Muscle layer of duodenum (tissue), 2 donors: ENCODE results near the gene CHD6.

Source experiments
- H3K27ac ChIP-seq: one replicate; pipeline ENCODE4 v1.7.0; 2013; ENCODE audit warnings: mild to moderate bottlenecking, low read length
- H3K27me3 ChIP-seq: one replicate; pipeline ENCODE4 v1.7.0; 2013; ENCODE audit warnings: low read depth, mild to moderate bottlenecking, control low read depth, low read length
- H3K36me3 ChIP-seq, 2 donors: one replicate each; pipeline ENCODE4 v1.7.0; 2013; ENCODE audit warnings: low read length in 2 of 2, control low read depth in 1 of 2, mild to moderate bottlenecking in 1 of 2; ENCODE audit not compliant: insufficient read depth in 2 of 2, control insufficient read depth in 1 of 2
- H3K4me1 ChIP-seq, 2 donors: one replicate each; pipeline ENCODE4 v1.7.0; 2013; ENCODE audit warnings: low read length in 2 of 2, mild to moderate bottlenecking in 2 of 2, control low read depth in 1 of 2, moderate library complexity in 1 of 2; ENCODE audit not compliant: insufficient read depth in 2 of 2, control insufficient read depth in 1 of 2
- H3K4me3 ChIP-seq, 2 donors: one replicate each; pipeline ENCODE4 v1.7.0; 2013; ENCODE audit warnings: low read length in 2 of 2, low read depth in 1 of 2, mild to moderate bottlenecking in 1 of 2
- H3K9me3 ChIP-seq, 2 donors: one replicate each; pipeline ENCODE4 v1.7.0; 2013; ENCODE audit warnings: low read length in 2 of 2, control low read depth in 1 of 2, mild to moderate bottlenecking in 1 of 2; ENCODE audit not compliant: control insufficient read depth in 1 of 2
- donor health status: healthy.

CHD6 gene

DNA sequence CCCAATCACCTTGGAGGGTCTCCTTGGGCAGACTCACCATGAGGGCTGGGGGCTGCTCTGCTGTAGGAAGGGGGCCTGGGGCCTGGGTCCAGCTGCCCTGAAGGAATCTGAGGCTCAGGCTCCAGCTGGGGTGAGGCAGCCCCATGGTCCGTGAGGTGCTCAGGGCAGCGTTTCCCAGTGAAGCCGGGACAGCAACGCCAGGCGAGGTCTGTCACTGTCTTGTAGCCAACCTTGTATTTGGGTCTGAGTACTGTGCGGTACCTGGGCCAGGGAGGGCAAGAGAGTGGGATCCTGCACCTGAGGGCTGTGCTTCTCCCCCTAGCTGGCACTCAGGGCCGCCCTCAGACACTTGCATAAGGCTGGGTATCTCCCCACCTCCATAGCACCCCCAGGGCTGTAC is 254.6 kb downstream of the CHD6 start:
- Histone ChIP-seq H3K36me3 (peaks cover 0 to 2% of the 10 kb centered on the region in 2 donors), H3K27me3 (peaks cover 14% of the 10 kb centered on the region), H3K9me3 (no peaks in the 10 kb centered on the region), H3K27ac (no peak overlapping the region), H3K4me1 (peaks cover 0 to 13% of the 10 kb centered on the region in 2 donors), H3K4me3 (no peak overlapping the region)

DNA sequence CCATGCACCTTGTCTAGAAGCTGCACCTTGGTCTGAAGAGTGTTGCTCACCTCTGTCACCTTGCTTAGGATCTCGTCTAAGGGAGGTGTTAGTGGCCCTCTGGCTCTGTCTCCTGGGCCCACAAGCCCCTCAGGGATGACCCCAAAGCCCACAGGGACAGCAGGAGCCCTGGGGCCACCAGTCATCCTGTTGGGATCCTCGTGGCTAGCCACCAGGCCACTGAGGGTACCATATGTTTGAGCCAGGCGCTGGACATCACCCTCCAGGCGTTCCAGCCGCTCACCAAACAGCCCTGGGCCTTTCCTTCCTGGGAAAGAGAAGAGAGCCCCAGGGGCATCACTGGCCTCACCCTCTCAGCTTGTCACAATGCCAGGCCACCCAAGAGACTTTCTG is 255.4 kb downstream of the CHD6 start:
- no peak overlapping the region for H3K4me3 ChIP-seq
- peaks cover 0 to 13% of the 10 kb centered on the region in 2 donors for H3K4me1 ChIP-seq

DNA sequence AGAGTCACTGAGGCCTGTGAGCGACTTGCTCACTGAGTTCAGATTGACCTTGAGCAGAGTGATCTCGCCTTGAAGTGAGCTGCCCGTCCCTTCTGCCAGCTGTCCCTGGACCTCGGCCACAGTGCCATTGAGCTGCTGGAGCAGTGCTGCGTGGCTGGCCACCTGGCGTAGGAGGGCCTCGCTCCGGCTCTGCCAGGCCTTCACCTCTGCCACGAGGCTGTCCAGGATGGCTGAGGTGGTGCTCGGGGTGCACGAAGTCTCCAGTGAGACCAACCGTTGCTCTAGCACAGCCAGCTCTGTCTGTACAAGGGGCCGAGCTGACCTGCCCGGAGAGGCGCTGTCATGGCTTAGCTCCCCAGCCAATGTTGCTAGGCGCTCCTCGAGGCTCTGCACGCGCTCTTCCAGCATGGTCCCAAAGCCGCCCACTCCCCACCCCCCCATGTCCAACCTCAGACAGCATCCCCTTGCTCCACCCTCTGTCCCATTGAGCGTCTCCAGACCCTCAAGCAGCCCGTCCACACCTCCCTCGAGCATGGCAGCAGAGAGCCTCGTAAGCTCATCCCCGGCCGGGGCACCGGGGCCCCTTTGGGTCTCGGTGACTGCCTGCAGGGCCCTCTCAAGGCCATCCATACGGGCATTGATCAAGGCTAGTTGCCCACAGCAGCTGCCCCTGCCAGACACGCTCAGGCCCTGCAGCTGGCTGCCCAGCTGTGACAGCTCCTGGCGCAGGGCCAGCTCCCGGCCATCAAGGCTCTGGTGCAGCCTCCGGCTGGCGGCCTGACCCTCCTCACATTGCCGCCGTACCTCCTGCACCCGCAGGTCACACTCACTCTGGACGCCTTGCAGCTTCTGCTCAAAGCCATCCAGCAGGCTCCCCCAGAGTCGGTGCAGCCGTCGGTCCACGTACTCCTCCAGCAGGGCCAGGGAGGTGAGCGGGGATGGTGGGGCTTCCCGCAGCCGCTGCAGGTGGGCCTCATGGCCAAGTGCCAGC is 256.1 kb downstream of the CHD6 start:
- H3K4me1 ChIP-seq: peaks cover 0 to 11% of the 10 kb centered on the region in 2 donors
- peaks cover 0 to 12% of the 10 kb centered on the region in 2 donors for H3K36me3 ChIP-seq
- H3K27me3 ChIP-seq: peaks cover 14% of the 10 kb centered on the region
- H3K9me3 ChIP-seq: no peaks in the 10 kb centered on the region
- H3K27ac ChIP-seq: no peak overlapping the region
- no peak overlapping the region for H3K4me3 ChIP-seq

More for the DNA sequence above, 255.4 kb downstream of the CHD6 start:
- no peak overlapping the region for H3K27ac ChIP-seq
- H3K36me3 ChIP-seq: peaks cover 0 to 11% of the 10 kb centered on the region in 2 donors
- peaks cover 14% of the 10 kb centered on the region for H3K27me3 ChIP-seq
- H3K9me3 ChIP-seq: no peaks in the 10 kb centered on the region

DNA sequence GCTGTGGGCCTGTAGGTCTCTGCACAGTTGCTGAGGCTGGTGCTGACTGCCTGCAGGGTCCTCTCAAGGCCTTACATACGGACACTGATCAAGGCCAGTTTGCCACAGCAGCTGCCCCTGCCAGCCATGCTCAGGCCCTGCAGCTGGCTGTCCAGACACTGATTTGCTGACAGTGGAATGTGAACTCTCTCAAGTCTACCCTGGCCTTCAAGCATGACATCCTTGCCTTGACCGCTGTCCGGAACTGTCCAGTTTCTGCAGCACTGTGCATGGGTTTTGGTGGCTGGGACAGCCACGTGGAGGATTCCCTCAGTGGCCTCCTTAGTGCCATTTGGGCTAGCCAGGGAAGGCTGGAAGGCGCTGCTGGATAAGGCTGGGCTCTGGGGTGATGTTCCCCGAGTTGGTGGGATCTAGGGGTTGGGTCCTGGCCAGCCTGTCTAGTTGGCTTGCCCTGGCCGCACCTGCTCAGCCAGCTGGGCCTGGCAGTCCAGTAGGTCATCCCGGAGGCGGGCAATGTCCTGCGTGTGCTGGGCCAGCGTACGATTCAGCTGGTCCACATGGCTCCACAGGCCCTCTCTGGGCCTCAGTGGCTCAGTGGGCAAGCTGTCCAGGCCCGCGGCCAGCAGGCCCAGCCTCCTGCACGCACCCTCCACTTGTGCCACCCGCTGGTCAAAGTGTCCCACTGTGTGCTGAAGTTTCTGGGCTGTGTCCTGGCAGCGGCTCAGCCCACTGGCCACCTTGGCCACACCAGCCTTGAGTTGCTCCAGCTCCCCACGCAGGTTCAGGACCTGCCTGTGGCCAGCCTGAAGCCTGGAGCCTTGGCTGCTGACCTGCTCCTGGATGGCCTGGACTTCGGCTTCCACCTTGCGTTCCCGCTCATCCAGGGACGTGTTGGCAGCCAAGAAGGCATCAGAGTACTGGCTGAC is 257.1 kb downstream of the CHD6 start:
- no peak overlapping the region for H3K27ac ChIP-seq
- H3K4me1 ChIP-seq: peaks cover 0 to 7% of the 10 kb centered on the region in 2 donors
- peaks cover 14% of the 10 kb centered on the region for H3K27me3 ChIP-seq
- H3K9me3 ChIP-seq: no peaks in the 10 kb centered on the region
- peaks cover 0 to 17% of the 10 kb centered on the region in 2 donors for H3K36me3 ChIP-seq
- H3K4me3 ChIP-seq: no peak overlapping the region

DNA sequence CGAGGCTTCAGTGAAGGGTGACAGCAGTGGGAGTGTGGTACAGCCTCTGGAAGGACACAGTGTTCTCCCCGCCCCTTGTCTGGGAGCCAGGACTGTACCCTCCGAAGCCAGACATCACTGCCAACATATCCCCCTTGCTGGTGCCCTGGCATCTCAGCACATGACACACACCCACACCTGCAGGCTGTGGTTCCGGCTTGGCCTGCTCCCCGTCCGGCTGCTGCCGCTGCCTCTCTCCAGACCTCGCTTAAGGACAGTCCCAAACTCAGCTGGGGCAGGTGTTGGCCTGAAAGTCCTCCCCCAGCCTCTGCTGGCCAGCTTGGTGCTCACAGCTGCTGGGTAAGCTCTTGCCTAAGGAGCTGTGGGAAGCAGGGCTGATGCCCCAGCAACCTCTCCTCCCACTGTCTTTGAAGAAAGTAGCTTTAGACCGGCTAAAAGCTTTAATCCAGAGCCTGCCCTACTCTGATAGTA is 258.6 kb downstream of the CHD6 start:
- no peaks in the 10 kb centered on the region for H3K9me3 ChIP-seq
- no peak overlapping the region for H3K4me3 ChIP-seq
- no peak overlapping the region for H3K27ac ChIP-seq
- H3K27me3 ChIP-seq: peaks cover 2% of the 10 kb centered on the region
- H3K36me3 ChIP-seq: peaks cover 0 to 19% of the 10 kb centered on the region in 2 donors
- H3K4me1 ChIP-seq: no peaks in the 10 kb centered on the region

DNA sequence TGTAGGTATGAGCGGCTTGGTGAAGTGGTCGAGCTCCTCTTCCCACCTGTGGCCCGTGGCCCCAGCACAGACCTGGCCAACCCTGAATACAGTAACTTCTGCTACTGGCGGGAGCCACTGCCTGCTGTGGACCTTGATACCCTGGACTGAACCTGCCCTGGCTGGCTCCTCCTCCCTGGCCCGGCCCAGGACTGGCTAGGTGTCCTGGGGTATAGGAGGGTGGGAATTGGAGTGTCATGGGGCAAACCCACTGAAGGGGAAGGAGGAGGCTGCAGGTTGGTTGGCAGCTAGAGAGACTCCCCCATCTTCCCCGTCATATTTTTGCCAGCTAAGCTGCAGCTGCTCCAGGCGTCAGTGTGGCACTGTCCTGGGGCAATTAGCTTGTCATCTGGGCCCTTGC is 259.5 kb downstream of the CHD6 start:
- no peaks in the 10 kb centered on the region for H3K4me1 ChIP-seq
- peaks cover 4 to 19% of the 10 kb centered on the region in 2 donors for H3K36me3 ChIP-seq

DNA sequence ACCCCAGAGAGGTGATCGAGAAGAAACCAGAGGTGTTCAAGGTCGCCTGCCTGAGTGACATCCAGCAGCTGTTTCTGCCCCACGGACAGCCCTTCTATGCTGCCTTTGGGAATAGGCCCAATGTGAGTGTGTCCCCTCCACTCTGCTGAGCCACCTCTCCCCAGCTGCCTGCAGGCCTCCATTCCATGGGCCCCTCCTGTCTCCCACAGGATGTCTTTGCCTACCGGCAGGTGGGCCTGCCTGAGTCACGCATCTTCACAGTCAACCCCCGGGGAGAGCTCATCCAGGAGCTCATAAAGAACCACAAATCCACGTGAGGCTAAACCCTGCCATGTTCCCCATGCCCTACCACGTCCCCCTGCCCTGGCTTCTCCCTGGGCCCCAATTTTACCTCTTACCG is 259.9 kb downstream of the CHD6 start:
- Histone ChIP-seq H3K36me3 (peaks cover 5 to 19% of the 10 kb centered on the region in 2 donors), H3K4me3 (no peak overlapping the region), H3K27me3 (no peaks in the 10 kb centered on the region), H3K27ac (no peak overlapping the region), H3K9me3 (no peaks in the 10 kb centered on the region), H3K4me1 (no peaks in the 10 kb centered on the region)

More for the DNA sequence above, 259.5 kb downstream of the CHD6 start:
- Histone ChIP-seq H3K27ac (no peak overlapping the region), H3K27me3 (no peaks in the 10 kb centered on the region), H3K4me3 (no peak overlapping the region), H3K9me3 (no peaks in the 10 kb centered on the region)

DNA sequence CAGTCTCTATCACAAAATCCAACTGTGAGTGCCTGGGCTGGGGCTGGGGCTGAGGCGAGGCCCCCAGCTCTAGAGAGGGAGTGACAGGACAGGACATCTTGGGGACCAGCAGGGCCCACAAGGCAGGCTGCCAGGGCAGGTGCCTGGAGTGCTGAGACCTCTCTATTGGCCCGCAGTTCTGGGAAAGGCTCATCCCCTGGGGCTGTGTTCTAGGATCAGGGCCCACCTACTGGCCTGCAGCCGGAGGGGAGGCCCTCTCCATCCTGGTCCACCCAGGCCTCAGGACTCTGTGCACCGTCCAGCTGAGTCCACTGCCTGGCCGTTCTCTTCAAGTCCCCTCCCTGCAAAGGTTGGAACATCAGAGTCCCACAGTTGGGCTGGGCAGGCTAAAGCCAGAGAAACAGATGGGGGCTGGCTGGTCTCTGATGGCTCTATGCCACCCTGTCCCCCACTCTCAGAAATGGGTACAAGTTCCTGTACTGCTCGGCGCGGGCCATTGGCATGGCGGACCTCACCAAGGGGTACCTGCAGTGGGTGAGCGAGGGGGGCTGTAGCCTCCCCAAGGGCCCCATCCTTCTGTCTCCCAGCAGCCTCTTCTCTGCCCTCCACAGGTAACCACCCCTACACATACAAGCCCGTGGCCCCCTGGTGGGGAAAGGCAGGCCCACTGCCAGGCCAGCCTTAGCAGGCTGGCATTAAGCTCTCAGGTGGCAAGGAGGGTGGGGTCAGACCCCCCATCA is 260.6 kb downstream of the CHD6 start:
- Histone ChIP-seq H3K27me3 (no peaks in the 10 kb centered on the region), H3K4me3 (no peak overlapping the region), H3K4me1 (no peaks in the 10 kb centered on the region), H3K27ac (no peak overlapping the region), H3K36me3 (peaks cover 8 to 19% of the 10 kb centered on the region in 2 donors), H3K9me3 (no peaks in the 10 kb centered on the region)

DNA sequence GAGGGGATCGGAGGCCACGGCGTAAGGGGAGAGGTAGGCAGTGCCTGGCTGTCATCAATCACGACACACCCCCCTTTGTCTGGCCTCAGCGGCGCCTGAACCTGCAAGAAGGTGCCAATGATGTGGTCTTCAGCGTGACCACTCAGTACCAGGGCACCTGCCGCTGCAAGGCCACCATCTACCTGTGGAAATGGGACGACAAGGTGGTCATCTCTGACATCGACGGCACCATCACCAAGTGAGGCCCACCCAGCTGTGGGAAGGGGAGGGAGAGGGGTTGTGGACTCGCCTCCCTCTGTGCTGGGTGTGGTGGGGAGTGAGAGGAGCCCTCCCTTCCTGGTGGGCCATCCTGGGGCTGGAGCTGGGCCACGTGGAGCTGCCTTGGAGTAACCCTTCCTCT is 261.2 kb downstream of the CHD6 start:
- H3K4me1 ChIP-seq: no peaks in the 10 kb centered on the region

DNA sequence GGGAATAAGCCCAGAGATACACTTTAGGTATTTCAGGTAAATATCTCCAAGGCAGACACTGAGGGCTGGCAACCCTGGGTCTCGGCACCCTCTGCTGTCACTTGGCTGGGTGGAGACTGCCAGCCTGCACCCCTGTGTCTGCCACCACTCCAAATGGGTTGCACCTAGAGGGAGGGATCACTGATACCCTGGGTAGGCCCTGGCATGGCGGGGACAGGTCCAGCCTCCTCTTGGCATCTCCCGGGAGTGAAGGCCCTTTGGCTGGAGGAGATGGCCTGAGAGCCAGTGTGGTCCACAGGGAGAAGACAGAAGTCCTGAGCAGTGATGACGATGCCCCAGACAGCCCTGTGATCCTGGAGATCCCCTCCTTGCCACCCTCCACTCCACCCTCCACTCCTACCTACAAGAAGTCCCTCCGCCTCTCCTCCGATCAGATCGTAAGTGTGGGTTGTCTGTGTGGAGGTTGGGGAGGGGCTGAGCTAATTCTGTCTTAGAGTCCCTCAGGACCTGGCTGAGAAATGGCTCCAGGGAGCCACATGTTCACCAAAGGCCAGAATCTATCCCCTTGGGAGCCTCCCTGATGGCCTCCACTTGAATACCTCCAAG is 262.5 kb downstream of the CHD6 start:
- Histone ChIP-seq H3K9me3 (no peaks in the 10 kb centered on the region), H3K27me3 (no peaks in the 10 kb centered on the region), H3K4me3 (no peak overlapping the region), H3K36me3 (peaks cover 11 to 23% of the 10 kb centered on the region in 2 donors), H3K4me1 (no peaks in the 10 kb centered on the region), H3K27ac (no peak overlapping the region)

More for the DNA sequence above, 261.2 kb downstream of the CHD6 start:
- H3K9me3 ChIP-seq: no peaks in the 10 kb centered on the region
- H3K27me3 ChIP-seq: no peaks in the 10 kb centered on the region
- peaks cover 10 to 23% of the 10 kb centered on the region in 2 donors for H3K36me3 ChIP-seq
- no peak overlapping the region for H3K27ac ChIP-seq
- H3K4me3 ChIP-seq: no peak overlapping the region
